Right atrium auricular region (tissue), 2 donors: ENCODE measurements around the gene TEC. TPM values are rescaled to one million over a fixed set of nuclear protein-coding genes. Genes with fewer than 3 reads are reported as not detected.

Source experiments
- DNase-seq: peaks from one replicate; pipeline ENCODE4 v3.0.0-alpha.2; 2019; ENCODE audit warnings: low spot score
- H3K27ac ChIP-seq, 2 donors: fragments of 200-600 bp; sonication (generic); 1 replicate in 1 of 2; 2 replicates in 1 of 2; pipeline ENCODE4 v1.5.1; 2016 to 2019
- H3K27me3 ChIP-seq, 2 donors: fragments of 200-600 bp; sonication (generic); one replicate each; pipeline versions ENCODE4 v1.5.1 to v1.6.0; 2017 to 2019
- H3K36me3 ChIP-seq: fragments of 200-600 bp; sonication (generic); one replicate; pipeline ENCODE4 v1.5.1; 2016
- H3K4me1 ChIP-seq, 2 donors: fragments of 200-600 bp; sonication (generic); one replicate each; pipeline versions ENCODE4 v1.5.1 to v1.6.0; 2017 to 2019
- H3K4me3 ChIP-seq, 2 donors: fragments of 200-600 bp; sonication (generic); 1 replicate in 1 of 2; 2 replicates in 1 of 2; pipeline ENCODE4 v1.5.1; 2017 to 2019; ENCODE audit warnings: mild to moderate bottlenecking in 1 of 2, moderate library complexity in 1 of 2
- H3K9me3 ChIP-seq, 2 donors: fragments of 200-600 bp; sonication (generic); one replicate each; pipeline ENCODE4 v1.5.1; 2019
- CTCF ChIP-seq, 2 donors: fragments of 200-600 bp; sonication (generic); IDR thresholded peaks; one replicate each; pipeline ENCODE4 v1.5.1; 2019; ENCODE audit warnings: antibody characterized with exemption in 2 of 2
- total RNA-seq, 2 donors: library from RNA; depleted of rRNA; stranded (reverse); fragments of >200 nt; gene quantifications; one replicate each; pipeline ENCODE4 v1.1.0, GENCODE V29; 2016

The TEC gene
- total RNA-seq, 2 donors from 2014 or later = 1.1 to 1.3 TPM

- TF ChIP-seq CTCF (IDR thresholded peaks at IDR 0.05) = no peak
- Histone ChIP-seq H3K27ac (no peak overlapping the region), H3K4me1 (no peaks in the 10 kb centered on the region), H3K27me3 (no peaks in the 10 kb centered on the region), H3K9me3 (no peaks in the 10 kb centered on the region), H3K4me3 (no peak overlapping the region), H3K36me3 (no peaks in the 10 kb centered on the region)
- DNase-seq = no peak
These were observed 93.8 kb downstream of the TEC start for GRCh38 chr4:48175806-48176205.

GRCh38 chr4:48175328-48175727, 94.3 kb downstream of the TEC start:
- no peaks in the 10 kb centered on the region for H3K36me3 ChIP-seq
- H3K4me1 ChIP-seq = no peaks in the 10 kb centered on the region
- H3K9me3 ChIP-seq = no peaks in the 10 kb centered on the region
- H3K27me3 ChIP-seq = no peaks in the 10 kb centered on the region
- H3K27ac ChIP-seq = no peak overlapping the region
- no peak overlapping the region for H3K4me3 ChIP-seq
- TF ChIP-seq CTCF (IDR thresholded peaks at IDR 0.05) = no peak
- no peak for DNase-seq

- no peak overlapping the region for H3K4me3 ChIP-seq
- H3K27ac ChIP-seq = no peak overlapping the region
These were observed 96.3 kb downstream of the TEC start for GRCh38 chr4:48173056-48173991.

GRCh38 chr4:48172651-48173050, 97.0 kb downstream of the TEC start:
- no peaks in the 10 kb centered on the region for H3K4me1 ChIP-seq
- no peaks in the 10 kb centered on the region for H3K9me3 ChIP-seq
- TF ChIP-seq CTCF (IDR thresholded peaks at IDR 0.05) = no peak
- H3K36me3 ChIP-seq = no peaks in the 10 kb centered on the region
- H3K4me3 ChIP-seq = no peak overlapping the region
- H3K27me3 ChIP-seq = no peaks in the 10 kb centered on the region
- no peak overlapping the region for H3K27ac ChIP-seq
- no peak for DNase-seq

More at GRCh38 chr4:48173056-48173991, 96.3 kb downstream of the TEC start:
- Histone ChIP-seq H3K27me3 (no peaks in the 10 kb centered on the region), H3K36me3 (no peaks in the 10 kb centered on the region), H3K4me1 (no peaks in the 10 kb centered on the region), H3K9me3 (no peaks in the 10 kb centered on the region)
- no peak for DNase-seq
- no peak for TF ChIP-seq CTCF (IDR thresholded peaks at IDR 0.05)

- Histone ChIP-seq H3K9me3 (no peaks in the 10 kb centered on the region), H3K27ac (no peak overlapping the region), H3K27me3 (no peaks in the 10 kb centered on the region), H3K4me3 (no peak overlapping the region), H3K4me1 (no peaks in the 10 kb centered on the region), H3K36me3 (no peaks in the 10 kb centered on the region)
- DNase-seq = no peak
- no peak for TF ChIP-seq CTCF (IDR thresholded peaks at IDR 0.05)
These were observed 100.0 kb downstream of the TEC start for GRCh38 chr4:48169636-48170035.
